SK-N-MC (cell line): ENCODE results near the gene ZNF555.

Source experiments
- DNase-seq: peaks from one replicate; pipeline ENCODE4 v3.0.0-alpha.2; 2011; ENCODE audit warnings: low read depth, low spot score
- H3K27ac ChIP-seq: fragments of 200-600 bp; sonication (generic); 2 replicates; pipeline ENCODE4 v1.5.1; 2016; ENCODE audit warnings: mixed run types
- H3K36me3 ChIP-seq: fragments of 200-600 bp; sonication (generic); 2 replicates; pipeline ENCODE4 v1.6.1; 2017; ENCODE audit warnings: antibody characterized with exemption, low read length, mixed read lengths; ENCODE audit not compliant: insufficient read depth
- H3K4me3 ChIP-seq: fragments of 200-600 bp; sonication (generic); 2 replicates; pipeline ENCODE4 v1.5.1; 2016
- H3K9ac ChIP-seq: fragments of 200-600 bp; sonication (generic); 2 replicates; pipeline ENCODE4 v1.8.0; 2017; ENCODE audit warnings: mixed run types, mixed read lengths; ENCODE audit not compliant: insufficient read length
- H3K9me3 ChIP-seq: fragments of 200-600 bp; sonication (generic); 2 replicates; pipeline ENCODE4 v1.6.1; 2017; ENCODE audit warnings: low read depth, mild to moderate bottlenecking, antibody characterized with exemption, low read length, moderate library complexity, mixed read lengths
- EZH2 ChIP-seq: fragments of 200-600 bp; sonication (generic); IDR thresholded peaks from one replicate; pipeline ENCODE4 v1.6.1; 2017; ENCODE audit warnings: antibody characterized with exemption
- FOXP2 ChIP-seq: optimal IDR thresholded peaks from 2 replicates; pipeline ENCODE3; 2011; ENCODE audit warnings: mild to moderate bottlenecking, moderate library complexity; ENCODE audit not compliant: insufficient read depth; ENCODE audit errors: extremely low read length, control extremely low read depth
- POLR2AphosphoS5 ChIP-seq: IDR thresholded peaks from 2 replicates; pipeline ENCODE4 v1.6.1; 2012; ENCODE audit warnings: mild to moderate bottlenecking, low read depth, low read length, borderline replicate concordance

The ZNF555 gene

GRCh38 chr19:2810141-2811091 is 30.9 kb upstream of the ZNF555 start:
- H3K4me3 ChIP-seq = no peak overlapping the region
- peaks cover 39% of the 10 kb centered on the region for H3K36me3 ChIP-seq
- no peak for DNase-seq
- H3K9ac ChIP-seq = no peak overlapping the region
- TF ChIP-seq POLR2AphosphoS5 (no peak), FOXP2 (no peak), EZH2 (no peak)
- H3K27ac ChIP-seq = no peak overlapping the region
- no peaks in the 10 kb centered on the region for H3K9me3 ChIP-seq

GRCh38 chr19:2811221-2811722 is 30.0 kb upstream of the ZNF555 start:
- no peaks in the 10 kb centered on the region for H3K9me3 ChIP-seq
- H3K27ac ChIP-seq = no peak overlapping the region
- peaks cover 34% of the 10 kb centered on the region; the same call in 1 of the 2 replicates for H3K36me3 ChIP-seq
- no peak for TF ChIP-seq FOXP2
- TF ChIP-seq EZH2 = no peak
- no peak for TF ChIP-seq POLR2AphosphoS5
- H3K9ac ChIP-seq = no peak overlapping the region
- no peak for DNase-seq
- H3K4me3 ChIP-seq = no peak overlapping the region

- no peak overlapping the region for H3K4me3 ChIP-seq
- H3K36me3 ChIP-seq = peaks cover 28% of the 10 kb centered on the region; the same call in 1 of the 2 replicates
- H3K9ac ChIP-seq = no peak overlapping the region
- TF ChIP-seq EZH2 = no peak
- no peak; the same call in 1 of the 2 replicates for TF ChIP-seq POLR2AphosphoS5
- no peak for TF ChIP-seq FOXP2
- no peak overlapping the region for H3K27ac ChIP-seq
- DNase-seq = no peak
- no peaks in the 10 kb centered on the region for H3K9me3 ChIP-seq
Measured at GRCh38 chr19:2811735-2812413, 29.4 kb upstream of the ZNF555 start.

- no peak for DNase-seq
- no peak overlapping the region for H3K9ac ChIP-seq
- H3K9me3 ChIP-seq = no peaks in the 10 kb centered on the region
- H3K36me3 ChIP-seq = peaks cover 21% of the 10 kb centered on the region; the same call in 1 of the 2 replicates
- no peak overlapping the region for H3K27ac ChIP-seq
- H3K4me3 ChIP-seq = no peak overlapping the region
- TF ChIP-seq POLR2AphosphoS5 = no peak
- no peak for TF ChIP-seq EZH2
- TF ChIP-seq FOXP2 = no peak
Measured at GRCh38 chr19:2812414-2813234, 28.7 kb upstream of the ZNF555 start.

- no peak for DNase-seq
- no peak overlapping the region for H3K4me3 ChIP-seq
- H3K27ac ChIP-seq = no peak overlapping the region
- H3K36me3 ChIP-seq = peaks cover 16% of the 10 kb centered on the region; the same call in 1 of the 2 replicates
- H3K9ac ChIP-seq = no peak overlapping the region
- TF ChIP-seq POLR2AphosphoS5 (no peak), FOXP2 (no peak), EZH2 (no peak)
- H3K9me3 ChIP-seq = no peaks in the 10 kb centered on the region
Measured at GRCh38 chr19:2813235-2814160, 27.8 kb upstream of the ZNF555 start.

DNA sequence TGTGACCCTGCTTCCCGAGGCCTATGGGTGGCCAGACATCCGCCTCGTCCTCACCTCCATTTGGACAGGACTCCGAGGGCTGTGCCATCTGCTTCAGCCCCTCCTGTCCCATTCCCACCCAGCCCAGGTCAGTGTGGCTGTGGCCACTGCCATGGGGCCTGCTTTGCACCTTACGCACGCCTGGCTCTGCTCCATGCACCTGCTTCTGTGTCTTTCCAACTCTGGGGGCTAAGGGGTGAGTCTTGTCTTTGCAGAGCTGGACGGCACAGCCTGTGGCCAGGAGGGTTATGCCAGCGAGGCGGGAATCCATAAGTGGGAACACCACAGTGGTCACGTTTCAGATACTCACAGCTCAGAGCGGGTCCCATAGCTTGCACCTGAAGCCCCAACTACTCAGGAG is 26.8 kb upstream of the ZNF555 start:
- Histone ChIP-seq H3K36me3 (peaks cover 10% of the 10 kb centered on the region; the same call in 1 of the 2 replicates), H3K4me3 (no peak overlapping the region), H3K9ac (no peak overlapping the region), H3K27ac (no peak overlapping the region), H3K9me3 (no peaks in the 10 kb centered on the region)
- DNase-seq = no peak
- no peak for TF ChIP-seq FOXP2
- no peak for TF ChIP-seq EZH2
- TF ChIP-seq POLR2AphosphoS5 = no peak

DNA sequence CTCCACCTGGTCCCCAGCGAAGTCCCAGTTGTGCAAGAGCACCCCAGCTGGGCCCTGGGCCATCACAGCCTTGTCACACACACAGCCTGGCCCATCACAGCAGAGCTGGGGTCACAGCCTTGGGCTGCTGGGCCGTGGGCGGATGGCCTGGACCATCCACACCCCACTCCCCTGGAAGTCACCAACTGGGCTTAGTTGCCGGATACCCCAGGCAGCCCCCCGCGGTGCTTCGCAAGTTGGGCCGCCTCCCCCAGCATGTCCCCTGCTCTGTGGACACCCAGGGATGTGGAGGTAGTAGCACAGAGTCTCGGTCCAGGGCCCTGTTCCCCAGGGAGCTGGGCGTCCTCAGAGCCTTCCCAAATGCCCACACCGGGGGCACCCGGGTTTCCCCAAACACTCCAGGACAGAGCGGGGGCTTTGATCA is 26.1 kb upstream of the ZNF555 start:
- no peak overlapping the region for H3K27ac ChIP-seq
- no peak for DNase-seq
- TF ChIP-seq FOXP2 (no peak), POLR2AphosphoS5 (no peak), EZH2 (no peak)
- peaks cover 6% of the 10 kb centered on the region; the same call in 1 of the 2 replicates for H3K36me3 ChIP-seq
- no peak overlapping the region for H3K9ac ChIP-seq
- H3K9me3 ChIP-seq = no peaks in the 10 kb centered on the region
- no peak overlapping the region for H3K4me3 ChIP-seq
